ENCODE measurements around the gene TMEM236. TPM values are rescaled to one million over a fixed set of nuclear protein-coding genes. Genes with fewer than 3 reads are reported as not detected.

The TMEM236 gene
- total and polyA plus RNA-seq, 4 donors, result 0.37 to 2.1 (median 0.70) TPM

DNA sequence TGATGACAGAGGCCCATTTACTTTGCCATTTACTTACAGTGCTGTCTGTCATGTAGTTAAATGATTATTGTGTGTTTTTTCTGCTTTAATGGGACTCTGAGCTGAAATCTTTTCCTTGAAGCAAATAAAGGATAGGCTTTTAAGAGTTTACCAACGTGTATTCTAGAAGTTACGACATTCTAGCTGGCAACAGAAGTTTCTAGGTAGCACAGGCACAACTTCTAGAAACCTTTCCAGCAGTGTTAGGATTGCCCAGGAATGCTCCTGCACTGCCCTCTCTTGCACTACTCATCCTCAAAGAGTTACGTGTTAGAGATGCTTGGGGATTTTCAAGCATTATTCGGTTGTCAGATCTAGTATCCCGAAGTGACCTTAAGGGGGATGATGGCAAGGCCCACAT, 42.5 kb upstream of the TMEM236 start:
- DNase-seq (no peak), ATAC-seq (ENCODE audit: insufficient read depth, low FRiP score) (no peak)
- H3K27me3 ChIP-seq (ENCODE audit: control insufficient read depth in 3 of 3, insufficient read depth in 3 of 3, low read length in 2 of 3), result no peaks in the 10 kb centered on the region
- peaks cover 15 to 48% (median 27%) of the 10 kb centered on the region in 4 donors for H3K36me3 ChIP-seq (ENCODE audit: control insufficient read depth in 4 of 4, insufficient read depth in 4 of 4, low read length in 4 of 4)
- no peaks in the 10 kb centered on the region for H3K9me3 ChIP-seq (ENCODE audit: control insufficient read depth in 4 of 4, insufficient read depth in 3 of 4, low read length in 3 of 4)
- peaks cover 0 to 7% (median 0%) of the 10 kb centered on the region in 5 donors for H3K4me1 ChIP-seq (ENCODE audit: control insufficient read depth in 5 of 5, insufficient read depth in 5 of 5, low read length in 5 of 5)
- 69 to 81% methylated on average over 5 of the region's 5 CpGs for WGBS, 2 donors
- no peak overlapping the region for H3K9ac ChIP-seq (ENCODE audit: insufficient read depth in 1 of 2, low read length in 2 of 2)
- TF ChIP-seq, protein P1, sequence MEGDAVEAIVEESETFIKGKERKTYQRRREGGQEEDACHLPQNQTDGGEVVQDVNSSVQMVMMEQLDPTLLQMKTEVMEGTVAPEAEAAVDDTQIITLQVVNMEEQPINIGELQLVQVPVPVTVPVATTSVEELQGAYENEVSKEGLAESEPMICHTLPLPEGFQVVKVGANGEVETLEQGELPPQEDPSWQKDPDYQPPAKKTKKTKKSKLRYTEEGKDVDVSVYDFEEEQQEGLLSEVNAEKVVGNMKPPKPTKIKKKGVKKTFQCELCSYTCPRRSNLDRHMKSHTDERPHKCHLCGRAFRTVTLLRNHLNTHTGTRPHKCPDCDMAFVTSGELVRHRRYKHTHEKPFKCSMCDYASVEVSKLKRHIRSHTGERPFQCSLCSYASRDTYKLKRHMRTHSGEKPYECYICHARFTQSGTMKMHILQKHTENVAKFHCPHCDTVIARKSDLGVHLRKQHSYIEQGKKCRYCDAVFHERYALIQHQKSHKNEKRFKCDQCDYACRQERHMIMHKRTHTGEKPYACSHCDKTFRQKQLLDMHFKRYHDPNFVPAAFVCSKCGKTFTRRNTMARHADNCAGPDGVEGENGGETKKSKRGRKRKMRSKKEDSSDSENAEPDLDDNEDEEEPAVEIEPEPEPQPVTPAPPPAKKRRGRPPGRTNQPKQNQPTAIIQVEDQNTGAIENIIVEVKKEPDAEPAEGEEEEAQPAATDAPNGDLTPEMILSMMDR (IDR thresholded peaks at IDR 0.05; ENCODE audit: control extremely low read depth, extremely low read depth), result no peak
- H3K4me3 ChIP-seq, result no peak overlapping the region
- no peak overlapping the region for H3K27ac ChIP-seq (ENCODE audit: low read depth in 1 of 2, low read length in 1 of 2)

DNA sequence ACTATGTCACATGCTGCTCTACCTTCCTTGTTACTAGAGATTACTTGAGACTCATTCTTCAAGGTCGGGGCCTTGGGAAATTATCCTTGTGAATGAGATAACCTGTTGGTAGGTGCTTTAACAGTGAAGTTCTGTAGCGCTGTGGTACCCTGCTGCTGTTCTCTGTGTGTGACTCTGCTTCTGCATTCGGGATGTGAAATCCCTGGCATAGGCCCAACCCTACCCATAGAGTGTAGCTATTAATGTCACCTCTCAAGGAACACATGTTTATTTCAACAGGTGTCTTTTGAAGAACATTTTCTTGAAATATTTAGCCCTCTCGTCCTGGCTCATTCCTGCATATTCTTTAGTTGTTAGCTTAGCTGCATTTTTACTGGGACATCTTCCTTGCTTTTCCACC, 41.8 kb upstream of the TMEM236 start:
- ATAC-seq (ENCODE audit: insufficient read depth, low FRiP score) (no peak), DNase-seq (no peak)
- no peak overlapping the region for H3K9ac ChIP-seq (ENCODE audit: insufficient read depth in 1 of 2, low read length in 2 of 2)
- H3K4me1 ChIP-seq (ENCODE audit: control insufficient read depth in 5 of 5, insufficient read depth in 5 of 5, low read length in 5 of 5), result peaks cover 0 to 7% (median 0%) of the 10 kb centered on the region in 5 donors
- no peaks in the 10 kb centered on the region for H3K27me3 ChIP-seq (ENCODE audit: control insufficient read depth in 3 of 3, insufficient read depth in 3 of 3, low read length in 2 of 3)
- H3K9me3 ChIP-seq (ENCODE audit: control insufficient read depth in 4 of 4, insufficient read depth in 3 of 4, low read length in 3 of 4), result no peaks in the 10 kb centered on the region
- H3K4me3 ChIP-seq, result no peak overlapping the region
- peaks cover 18 to 50% (median 30%) of the 10 kb centered on the region in 4 donors for H3K36me3 ChIP-seq (ENCODE audit: control insufficient read depth in 4 of 4, insufficient read depth in 4 of 4, low read length in 4 of 4)
- 64 to 84% methylated on average over 4 of the region's 4 CpGs for WGBS, 2 donors
- TF ChIP-seq, protein P1 (IDR thresholded peaks at IDR 0.05; ENCODE audit: control extremely low read depth, extremely low read depth), result no peak
- no peak overlapping the region for H3K27ac ChIP-seq (ENCODE audit: low read depth in 1 of 2, low read length in 1 of 2)

DNA sequence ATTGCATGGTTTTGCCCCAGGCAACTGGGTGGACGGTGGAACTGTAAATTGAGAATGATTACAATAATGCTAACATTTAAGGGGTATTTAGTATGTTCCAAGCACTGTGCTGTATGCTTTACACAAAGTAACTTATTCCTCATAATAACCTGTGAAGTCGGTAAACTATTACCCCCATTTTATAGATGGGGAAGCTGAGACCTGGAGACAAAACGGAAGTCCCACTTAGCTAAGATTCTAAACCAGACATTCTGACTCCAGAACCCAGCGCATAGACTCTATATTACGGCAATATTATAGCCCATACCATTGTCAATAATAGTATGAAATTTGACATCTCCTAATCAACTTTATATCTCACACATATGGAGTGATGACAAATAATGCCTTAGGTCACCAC, 39.9 kb upstream of the TMEM236 start:
- Histone ChIP-seq H3K4me1 (ENCODE audit: control insufficient read depth in 5 of 5, insufficient read depth in 5 of 5, low read length in 5 of 5) (peaks cover 0 to 7% (median 0%) of the 10 kb centered on the region in 5 donors), H3K27me3 (ENCODE audit: control insufficient read depth in 3 of 3, insufficient read depth in 3 of 3, low read length in 2 of 3) (no peaks in the 10 kb centered on the region), H3K27ac (ENCODE audit: low read depth in 1 of 2, low read length in 1 of 2) (no peak overlapping the region), H3K4me3 (no peak overlapping the region), H3K9me3 (ENCODE audit: control insufficient read depth in 4 of 4, insufficient read depth in 3 of 4, low read length in 3 of 4) (no peaks in the 10 kb centered on the region), H3K9ac (ENCODE audit: insufficient read depth in 1 of 2, low read length in 2 of 2) (no peak overlapping the region), H3K36me3 (ENCODE audit: control insufficient read depth in 4 of 4, insufficient read depth in 4 of 4, low read length in 4 of 4) (peaks cover 16 to 53% (median 28%) of the 10 kb centered on the region in 4 donors)
- DNase-seq, result no peak
- WGBS, 2 donors, result 95 to 99% methylated on average over 5 of the region's 5 CpGs
- no peak for ATAC-seq (ENCODE audit: insufficient read depth, low FRiP score)
- TF ChIP-seq, protein P1 (IDR thresholded peaks at IDR 0.05; ENCODE audit: control extremely low read depth, extremely low read depth), result no peak

All from lung (tissue), 12 donors.